Right lobe of liver (tissue), 6 donors: Measurements from ENCODE around the gene NCKAP1. TPM values are rescaled to one million over a fixed set of nuclear protein-coding genes. Genes with fewer than 3 reads are reported as not detected.
"Not testable (repeated sequence)": the region's sequence is repeated elsewhere in the genome, so short reads cannot be mapped to it uniquely, and the experiment has no call there.

Experiments
- ATAC-seq, 4 donors: fragments of 200-7000 bp; cut with Tn5 transposase; one replicate each; pipeline ENCODE4 v1.9.1; 2020; ENCODE audit warnings: mild to moderate bottlenecking in 4 of 4, moderate library complexity in 4 of 4
- DNase-seq, 3 donors: peaks; one replicate each; pipeline ENCODE4 v3.0.0-alpha.2; 2020
- H3K27ac ChIP-seq, 3 donors: fragments of 200-600 bp; one replicate each; pipeline ENCODE4 v1.8.0; 2022
- H3K27me3 ChIP-seq, 2 donors: fragments of 200-600 bp; one replicate each; pipeline ENCODE4 v1.8.0; 2022
- H3K36me3 ChIP-seq, 4 donors: fragments of 200-600 bp; sonication (generic) in 1 of 4; one replicate each; pipeline versions ENCODE4 v1.5.1 to v1.8.0; 2017 to 2022; ENCODE audit warnings: control low read depth in 1 of 4
- H3K4me1 ChIP-seq, 4 donors: fragments of 200-600 bp; sonication (generic) in 1 of 4; one replicate each; pipeline versions ENCODE4 v1.5.1 to v1.8.0; 2017 to 2022; ENCODE audit warnings: control low read depth in 1 of 4
- H3K4me3 ChIP-seq, 3 donors: fragments of 200-600 bp; one replicate each; pipeline ENCODE4 v1.8.0; 2022
- H3K9me3 ChIP-seq, 4 donors: fragments of 200-600 bp; sonication (generic) in 1 of 4; one replicate each; pipeline versions ENCODE4 v1.5.1 to v1.8.0; 2017 to 2022; ENCODE audit warnings: control low read depth in 1 of 4
- POLR2A ChIP-seq: fragments of 450-650 bp; IDR thresholded peaks from one replicate; pipeline ENCODE4 v1.6.1; 2017; ENCODE audit warnings: antibody characterized with exemption, mild to moderate bottlenecking
- WGBS: methylation state at CpG from one replicate; pipeline ENCODE4 v1.1.6; 2018; ENCODE audit warnings: low coverage, low lambda C conversion rate; ENCODE audit not compliant: insufficient coverage; ENCODE audit errors: missing lambda C conversion rate; 5-methylcytosine and 5-hydroxymethylcytosine counted together
- intact Hi-C, 2 donors: fragments of 100-400 bp; cut with DNase I; formaldehyde crosslinking; loops; one replicate each; pipeline versions ENCODE4 v1.11.2 to v1.14.1; 2022
- total RNA-seq, 6 experiments: library from RNA; depleted of rRNA in 2 of 6; stranded (reverse); fragments of >200 nt in 2 of 6; fragmentation: NEBNext Ultra II Directional in 3 of 6; extraction: Animal tissue kit (Norgen Biotek cat#: 25700) in 3 of 6; gene quantifications; one replicate each; pipeline versions ENCODE4 v1.1.0 to v1.2.4, GENCODE V29; 2016 to 2023
- TF ChIP-seq, protein P1 (sequence below), 4 donors: fragments of 200-600 bp in 3 of 4; fragments of 450-650 bp in 1 of 4; IDR thresholded peaks; one replicate each; pipeline versions ENCODE4 v1.5.1 to v1.8.0; 2016 to 2022; ENCODE audit warnings: antibody characterized with exemption in 4 of 4, mild to moderate bottlenecking in 2 of 4
- donor health status: DM: no; HTN: yes; CAD: no.
- donor health status: DM: no; HTN: no; CAD: no.
- donor health status: DM: no; HTN: no; CAD: no.
- donor health status: DM: no; HTN: yes; CAD: no.
- donor health status: DM: no; HTN: yes; CAD: no.

The NCKAP1 gene
- total RNA-seq, 6 experiments from 2014 or later, result 31.9 to 50.3 (median 43.3) TPM

DNA sequence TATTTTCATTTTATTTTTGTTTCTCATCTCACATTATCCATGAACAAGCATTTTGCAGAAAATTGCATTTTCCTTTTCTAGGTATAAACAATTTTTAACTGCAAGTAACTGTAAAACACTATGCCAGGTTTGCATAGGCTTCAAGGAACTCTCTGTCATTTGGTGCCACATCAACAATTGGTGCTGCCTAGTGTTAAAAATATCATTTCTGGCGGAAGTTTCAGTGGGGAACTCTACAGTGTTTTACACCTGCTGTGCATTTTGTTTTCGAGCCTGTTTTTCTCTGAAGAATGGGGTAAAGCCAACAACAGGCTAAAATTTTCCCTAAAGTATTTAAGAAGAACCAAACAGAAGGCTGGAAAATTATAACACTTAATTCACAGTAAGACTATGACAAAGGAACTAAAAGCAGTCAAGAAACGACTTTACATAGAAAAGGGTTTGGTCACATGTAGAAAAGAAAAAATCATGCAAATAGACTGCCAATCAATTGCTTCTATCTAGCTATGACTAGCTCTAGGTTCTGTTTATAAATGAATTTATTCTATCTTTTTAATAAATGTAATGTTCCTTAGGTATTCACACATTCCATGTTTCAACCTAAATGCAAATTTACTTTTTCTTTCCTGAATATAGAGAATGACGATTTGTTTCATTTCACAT lies 150.4 kb downstream of the NCKAP1 start:
- no peaks in the 10 kb centered on the region for H3K27me3 ChIP-seq
- no peaks in the 10 kb centered on the region for H3K36me3 ChIP-seq
- H3K4me3 ChIP-seq, result no peak overlapping the region
- intact Hi-C loops, result no loop called here
- no peak overlapping the region for H3K27ac ChIP-seq
- no peaks in the 10 kb centered on the region for H3K9me3 ChIP-seq
- 84% methylated on average over 4 of the region's 4 CpGs for WGBS
- TF ChIP-seq, protein P1, sequence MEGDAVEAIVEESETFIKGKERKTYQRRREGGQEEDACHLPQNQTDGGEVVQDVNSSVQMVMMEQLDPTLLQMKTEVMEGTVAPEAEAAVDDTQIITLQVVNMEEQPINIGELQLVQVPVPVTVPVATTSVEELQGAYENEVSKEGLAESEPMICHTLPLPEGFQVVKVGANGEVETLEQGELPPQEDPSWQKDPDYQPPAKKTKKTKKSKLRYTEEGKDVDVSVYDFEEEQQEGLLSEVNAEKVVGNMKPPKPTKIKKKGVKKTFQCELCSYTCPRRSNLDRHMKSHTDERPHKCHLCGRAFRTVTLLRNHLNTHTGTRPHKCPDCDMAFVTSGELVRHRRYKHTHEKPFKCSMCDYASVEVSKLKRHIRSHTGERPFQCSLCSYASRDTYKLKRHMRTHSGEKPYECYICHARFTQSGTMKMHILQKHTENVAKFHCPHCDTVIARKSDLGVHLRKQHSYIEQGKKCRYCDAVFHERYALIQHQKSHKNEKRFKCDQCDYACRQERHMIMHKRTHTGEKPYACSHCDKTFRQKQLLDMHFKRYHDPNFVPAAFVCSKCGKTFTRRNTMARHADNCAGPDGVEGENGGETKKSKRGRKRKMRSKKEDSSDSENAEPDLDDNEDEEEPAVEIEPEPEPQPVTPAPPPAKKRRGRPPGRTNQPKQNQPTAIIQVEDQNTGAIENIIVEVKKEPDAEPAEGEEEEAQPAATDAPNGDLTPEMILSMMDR (IDR thresholded peaks at IDR 0.05), result no peak
- no peak for TF ChIP-seq POLR2A
- no peak for DNase-seq
- peaks cover 0 to 5% (median 0%) of the 10 kb centered on the region in 4 donors for H3K4me1 ChIP-seq
- ATAC-seq, result no peak

DNA sequence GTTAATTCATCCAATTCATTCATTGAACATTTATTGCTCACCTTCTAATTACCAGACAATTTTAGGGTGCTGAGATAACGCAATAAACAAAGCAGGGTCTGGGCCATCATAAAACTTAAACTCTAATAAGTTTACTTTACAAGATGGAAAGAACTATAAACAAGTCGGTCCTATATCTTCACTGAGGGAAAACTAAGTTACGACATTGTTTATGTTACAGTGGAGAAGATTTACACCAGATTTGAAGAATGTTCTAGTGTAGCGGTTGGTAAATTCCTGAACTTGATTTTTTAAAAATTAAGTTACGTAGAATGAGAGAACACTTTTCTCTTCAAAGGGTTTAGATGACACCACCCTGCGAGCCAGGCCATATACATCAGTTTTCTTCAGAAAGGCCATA lies 151.2 kb downstream of the NCKAP1 start:
- 67% methylated on average over 6 of the region's 6 CpGs for WGBS
- H3K9me3 ChIP-seq, result no peaks in the 10 kb centered on the region
- intact Hi-C loops, result no loop called here

DNA sequence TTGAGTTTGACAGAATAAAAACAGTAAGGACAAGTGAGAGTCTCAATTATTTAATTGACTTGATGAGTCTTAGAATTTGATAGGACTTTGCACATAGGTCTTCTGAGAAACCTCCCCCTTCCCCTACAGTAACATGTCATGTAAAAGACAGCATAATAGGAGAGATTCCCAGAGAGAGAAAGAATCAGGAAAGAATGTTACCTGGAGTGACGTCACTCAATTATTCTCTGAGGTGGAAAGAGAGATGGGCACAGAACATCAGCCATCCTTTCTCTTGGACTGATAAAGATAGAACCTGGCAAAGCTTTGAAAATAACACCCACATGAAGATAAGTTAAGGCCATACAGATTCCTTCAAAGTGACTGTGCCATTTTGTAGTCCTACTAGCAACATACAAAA lies 152.5 kb downstream of the NCKAP1 start:
- ATAC-seq (no peak), DNase-seq (no peak)
- intact Hi-C loops, result no loop called here
- Histone ChIP-seq H3K27ac (no peak overlapping the region), H3K36me3 (no peaks in the 10 kb centered on the region), H3K27me3 (no peaks in the 10 kb centered on the region), H3K4me3 (no peak overlapping the region), H3K9me3 (no peaks in the 10 kb centered on the region), H3K4me1 (no peaks in the 10 kb centered on the region)
- 86% methylated on average over 1 of the region's 1 CpG for WGBS
- TF ChIP-seq, protein P1 (IDR thresholded peaks at IDR 0.05), result no peak
- TF ChIP-seq POLR2A, result no peak

More for the DNA sequence above, 151.2 kb downstream of the NCKAP1 start:
- Histone ChIP-seq H3K4me3 (no peak overlapping the region), H3K4me1 (peaks cover 0 to 5% (median 0%) of the 10 kb centered on the region in 4 donors), H3K36me3 (no peaks in the 10 kb centered on the region), H3K27me3 (no peaks in the 10 kb centered on the region), H3K27ac (no peak overlapping the region)
- ATAC-seq (no peak), DNase-seq (no peak)
- TF ChIP-seq, protein P1 (IDR thresholded peaks at IDR 0.05), result no peak
- no peak for TF ChIP-seq POLR2A

DNA sequence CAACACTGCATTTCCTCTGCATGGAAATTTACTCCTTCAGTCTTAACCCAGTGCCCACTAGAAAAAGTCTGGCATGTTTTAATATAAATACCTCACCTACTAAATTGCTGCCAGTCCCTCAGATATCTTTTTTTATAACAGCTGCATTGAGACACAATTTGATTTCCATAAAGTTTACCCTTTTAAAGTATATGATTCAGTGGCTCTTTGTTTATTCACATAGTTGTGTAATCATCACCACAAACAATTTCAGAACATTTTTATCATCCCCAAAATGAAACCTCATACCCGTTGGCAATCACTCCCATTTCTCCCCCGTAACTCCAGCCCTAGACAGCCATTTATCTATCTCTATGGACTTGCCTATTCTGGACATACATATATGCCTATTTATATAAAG lies 154.8 kb downstream of the NCKAP1 start:
- H3K4me3 ChIP-seq, result no peak overlapping the region
- no peaks in the 10 kb centered on the region for H3K36me3 ChIP-seq
- 49% methylated on average over 2 of the region's 2 CpGs for WGBS
- no peaks in the 10 kb centered on the region for H3K27me3 ChIP-seq
- intact Hi-C loops, result no loop called here
- H3K27ac ChIP-seq, result no peak overlapping the region
- DNase-seq, result no peak
- no peaks in the 10 kb centered on the region for H3K4me1 ChIP-seq
- ATAC-seq, result no peak
- TF ChIP-seq, protein P1 (IDR thresholded peaks at IDR 0.05), result no peak
- TF ChIP-seq POLR2A, result no peak
- H3K9me3 ChIP-seq, result no peaks in the 10 kb centered on the region

DNA sequence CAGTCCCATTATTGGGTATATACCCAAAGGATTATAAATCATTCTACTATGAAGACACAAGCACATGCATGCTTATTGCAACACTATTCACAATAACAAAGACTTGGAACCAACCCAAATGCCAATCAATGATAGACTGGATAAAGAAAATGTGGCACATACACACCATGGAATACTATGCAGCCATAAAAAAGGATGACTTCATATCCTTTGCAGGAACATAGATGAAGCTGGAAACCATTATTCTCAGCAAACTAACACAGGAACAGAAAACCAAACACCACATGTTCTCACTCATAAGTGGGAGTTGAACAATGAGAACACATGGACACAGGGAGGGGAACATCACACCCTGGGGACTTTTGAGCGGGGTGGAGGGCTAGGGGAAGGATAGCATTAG lies 158.2 kb downstream of the NCKAP1 start:
- H3K36me3 ChIP-seq, H3K27ac ChIP-seq, H3K4me1 ChIP-seq, H3K27me3 ChIP-seq, DNase-seq, H3K9me3 ChIP-seq, intact Hi-C loops, ATAC-seq, H3K4me3 ChIP-seq: not testable (repeated sequence)
- WGBS, result 69% methylated on average over 1 of the region's 1 CpG

DNA sequence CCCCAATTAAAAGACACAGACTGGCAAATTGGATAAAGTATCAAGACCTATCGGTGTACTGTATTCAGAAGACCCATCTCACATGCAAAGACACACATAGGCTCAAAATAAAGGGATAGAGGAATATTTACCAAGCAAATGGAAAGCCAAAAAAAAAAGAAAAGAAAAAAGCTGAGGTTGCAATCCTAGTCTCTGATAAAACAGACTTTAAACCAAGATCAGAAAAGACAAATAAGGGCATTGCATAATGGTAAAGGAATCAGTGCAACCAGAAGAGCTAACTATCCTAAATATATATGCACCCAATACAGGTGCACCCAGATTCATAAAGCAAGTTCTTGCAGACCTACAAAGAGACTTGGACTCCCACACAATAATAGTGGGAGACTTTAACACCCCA lies 161.6 kb downstream of the NCKAP1 start:
- H3K4me1 ChIP-seq, H3K4me3 ChIP-seq, H3K9me3 ChIP-seq, DNase-seq, H3K36me3 ChIP-seq, intact Hi-C loops, H3K27me3 ChIP-seq: not testable (repeated sequence)
- 20% methylated on average over 1 of the region's 1 CpG for WGBS
- H3K27ac ChIP-seq, result peak overlapping the region in 1 of 3 donors; percentile 33
- ATAC-seq, result peak in 2 of 4 donors; percentile 51 to 53
